GM15510 (cell line): ENCODE results near the gene UBA52.

Experiments used
- POLR2A ChIP-seq: IDR thresholded peaks from 3 replicates; pipeline ENCODE4 v1.6.1; 2011; ENCODE audit warnings: borderline replicate concordance; ENCODE audit not compliant: insufficient read length; ENCODE audit errors: extremely low read depth

The UBA52 gene

DNA sequence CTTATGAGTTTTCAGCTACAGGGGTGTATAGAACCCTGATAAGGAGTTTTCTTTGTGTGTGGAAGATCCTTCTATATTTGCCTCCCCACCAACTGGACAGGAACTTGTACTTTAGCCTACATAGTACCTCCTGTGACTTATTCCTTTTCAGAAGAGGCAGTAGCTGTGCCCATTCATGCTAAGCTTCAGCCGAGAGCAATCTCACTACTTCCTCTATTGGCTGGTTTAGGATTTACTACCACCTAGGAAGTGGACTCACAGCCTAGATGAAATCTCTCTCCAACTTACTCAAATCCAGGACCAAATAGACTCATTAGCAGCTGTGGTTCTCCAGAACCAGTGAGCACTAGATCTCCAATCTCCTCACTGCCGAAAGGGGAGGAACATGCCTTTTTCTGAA, 14.6 kb downstream of the UBA52 start:
- no peak for TF ChIP-seq POLR2A

GRCh38 chr19:18587561-18587960, 15.9 kb downstream of the UBA52 start:
- TF ChIP-seq POLR2A = no peak

GRCh38 chr19:18587962-18588610, 16.4 kb downstream of the UBA52 start:
- no peak for TF ChIP-seq POLR2A

- TF ChIP-seq POLR2A = peak; percentile 89
These were observed 17.1 kb downstream of the UBA52 start, which contains the start of gene REX1BD for GRCh38 chr19:18588611-18589379. Gene REX1BD (plus strand): TSS chr19:18588798. CDS start chr19:18588802, 4 bp downstream.

- no peak for TF ChIP-seq POLR2A
These were observed 18.0 kb downstream of the UBA52 start for GRCh38 chr19:18589380-18590272.

GRCh38 chr19:18590273-18591272, 18.9 kb downstream of the UBA52 start:
- TF ChIP-seq POLR2A = no peak

DNA sequence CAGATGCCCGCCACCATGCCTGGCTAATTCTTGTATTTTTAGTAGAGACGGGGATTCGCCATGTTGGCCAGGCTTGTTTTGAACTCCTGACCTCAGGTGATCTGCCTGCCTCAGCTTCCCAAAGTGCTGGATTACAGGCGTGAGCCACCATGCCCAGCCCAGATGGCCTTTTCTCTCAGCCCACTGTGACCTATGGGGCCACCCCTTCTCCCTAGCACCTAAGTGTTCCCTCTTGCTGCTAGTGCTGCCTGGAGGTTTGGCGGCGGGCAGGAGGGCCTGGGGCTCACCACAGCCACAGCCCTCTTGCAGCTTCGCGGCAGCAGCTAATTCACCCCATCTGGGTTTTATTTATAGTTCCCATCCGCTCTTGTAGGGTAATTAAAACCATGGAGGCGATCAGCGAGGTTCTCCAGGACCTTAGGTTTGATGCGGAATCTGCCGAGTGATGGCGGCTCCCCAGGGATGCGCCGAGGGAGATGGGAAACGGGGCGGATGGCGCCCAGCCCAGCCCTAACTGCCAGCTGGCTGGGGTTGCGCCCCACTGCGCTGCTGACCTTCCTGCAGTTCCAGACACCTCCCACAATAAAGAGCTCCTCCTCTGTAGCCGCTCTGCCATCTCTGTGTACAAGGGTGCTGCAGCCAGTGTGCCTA, 20.2 kb downstream of the UBA52 start:
- no peak for TF ChIP-seq POLR2A

GRCh38 chr19:18593367-18594095, 21.9 kb downstream of the UBA52 start:
- TF ChIP-seq POLR2A = no peak

- no peak for TF ChIP-seq POLR2A
These were observed 22.6 kb downstream of the UBA52 start for GRCh38 chr19:18594096-18594823.

GRCh38 chr19:18594824-18595373, 23.2 kb downstream of the UBA52 start:
- TF ChIP-seq POLR2A = no peak

- no peak for TF ChIP-seq POLR2A
These were observed 23.8 kb downstream of the UBA52 start for GRCh38 chr19:18595475-18595874.

GRCh38 chr19:18596752-18597157, 25.1 kb downstream of the UBA52 start:
- no peak for TF ChIP-seq POLR2A
